Keratinocyte (primary cell): ENCODE measurements around the gene OR5AR1.

Source experiments
- CTCF ChIP-seq, 3 experiments: IDR thresholded peaks in 1 of 3; conservative IDR thresholded peaks in 1 of 3; optimal IDR thresholded peaks in 1 of 3; 2 replicates in 2 of 3; 3 replicates in 1 of 3; pipeline versions ENCODE3 to v1.5.1; 2011; ENCODE audit warnings: low read length in 3 of 3, mild to moderate bottlenecking in 3 of 3, moderate library complexity in 2 of 3, control low read depth in 1 of 3, inconsistent platforms in 1 of 3; ENCODE audit not compliant: insufficient read depth in 2 of 3; ENCODE audit errors: extremely low read depth in 1 of 3
- EZH2 ChIP-seq: IDR thresholded peaks from one replicate; pipeline ENCODE4 v1.6.1; 2012; ENCODE audit warnings: inconsistent platforms, mild to moderate bottlenecking, low read length, moderate library complexity

GRCh38 chr11:56636861-56637260 is 26.6 kb upstream of the OR5AR1 start:
- TF ChIP-seq EZH2: no peak
- TF ChIP-seq CTCF (optimal IDR thresholded peaks at IDR 0.05 in 1 of 3, IDR thresholded peaks at IDR 0.05 in 1 of 3, conservative IDR thresholded peaks at IDR 0.05 in 1 of 3; ENCODE audit: extremely low read depth in 1 of 3, insufficient read depth in 2 of 3, low read length in 3 of 3): no peak
